Epithelial cell of esophagus (primary cell): Measurements from ENCODE around the gene AP1G2.
"Not testable (repeated sequence)": the region's sequence is repeated elsewhere in the genome, so short reads cannot be mapped to it uniquely, and the experiment has no call there.

Experiments used
- DNase-seq: peaks from one replicate; pipeline ENCODE4 v3.0.0; 2010; ENCODE audit warnings: low read depth
- H3K4me3 ChIP-seq: 2 replicates; pipeline ENCODE4 v1.5.1; 2011; ENCODE audit warnings: mild to moderate bottlenecking, low read length, control low read depth
- TF ChIP-seq, protein P1 (sequence below): IDR thresholded peaks from 2 replicates; pipeline ENCODE4 v1.5.1; 2011; ENCODE audit warnings: low read depth, mild to moderate bottlenecking, low read length, control low read depth, inconsistent platforms; ENCODE audit not compliant: insufficient read depth; ENCODE audit errors: missing control alignments

AP1G2 gene

DNA sequence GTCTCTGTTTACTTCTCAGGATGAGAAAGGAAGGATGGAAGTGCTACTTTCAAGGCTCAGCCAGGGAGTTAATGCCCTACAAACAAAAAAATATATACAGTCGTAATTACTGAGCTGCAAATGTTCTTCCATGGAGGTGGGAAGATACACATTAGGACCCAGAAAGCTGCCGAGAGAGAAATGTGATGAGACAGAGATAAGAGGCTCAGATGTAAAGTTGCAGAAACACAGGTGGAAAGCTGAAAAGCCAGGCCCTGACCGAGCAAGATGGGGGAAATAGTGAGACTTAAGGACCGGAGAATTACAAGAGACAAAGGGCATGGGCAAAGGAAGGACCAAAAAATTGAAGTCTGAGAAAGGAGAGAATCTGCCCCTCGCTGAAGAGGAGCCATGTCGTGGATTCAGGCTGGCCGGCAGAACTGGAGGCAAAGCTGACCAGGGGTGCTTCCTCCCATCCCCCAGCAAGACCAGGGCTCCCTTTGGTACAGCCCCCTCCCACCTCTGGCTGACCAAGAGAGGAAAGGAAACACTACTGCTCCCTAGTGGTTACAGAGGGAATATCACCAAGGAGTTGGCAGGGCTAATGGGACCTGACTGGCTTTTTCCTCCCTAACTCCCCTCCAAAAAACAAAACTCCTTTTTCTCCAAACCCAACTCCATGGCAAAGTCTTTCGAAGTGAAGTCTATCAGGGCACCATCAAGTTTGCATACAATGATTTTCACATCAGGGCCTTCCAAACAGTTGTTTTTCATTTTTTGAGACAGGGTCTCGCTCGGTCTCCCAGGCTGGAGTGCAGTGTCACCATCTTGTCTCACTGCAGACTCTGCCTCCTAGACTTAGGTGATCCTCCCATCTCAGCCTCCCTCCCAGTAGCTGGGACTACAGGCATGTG lies 28.1 kb downstream of the AP1G2 start:
- DNase-seq = peak; percentile 38
- H3K4me3 ChIP-seq = no peak overlapping the region
- TF ChIP-seq, protein P1, sequence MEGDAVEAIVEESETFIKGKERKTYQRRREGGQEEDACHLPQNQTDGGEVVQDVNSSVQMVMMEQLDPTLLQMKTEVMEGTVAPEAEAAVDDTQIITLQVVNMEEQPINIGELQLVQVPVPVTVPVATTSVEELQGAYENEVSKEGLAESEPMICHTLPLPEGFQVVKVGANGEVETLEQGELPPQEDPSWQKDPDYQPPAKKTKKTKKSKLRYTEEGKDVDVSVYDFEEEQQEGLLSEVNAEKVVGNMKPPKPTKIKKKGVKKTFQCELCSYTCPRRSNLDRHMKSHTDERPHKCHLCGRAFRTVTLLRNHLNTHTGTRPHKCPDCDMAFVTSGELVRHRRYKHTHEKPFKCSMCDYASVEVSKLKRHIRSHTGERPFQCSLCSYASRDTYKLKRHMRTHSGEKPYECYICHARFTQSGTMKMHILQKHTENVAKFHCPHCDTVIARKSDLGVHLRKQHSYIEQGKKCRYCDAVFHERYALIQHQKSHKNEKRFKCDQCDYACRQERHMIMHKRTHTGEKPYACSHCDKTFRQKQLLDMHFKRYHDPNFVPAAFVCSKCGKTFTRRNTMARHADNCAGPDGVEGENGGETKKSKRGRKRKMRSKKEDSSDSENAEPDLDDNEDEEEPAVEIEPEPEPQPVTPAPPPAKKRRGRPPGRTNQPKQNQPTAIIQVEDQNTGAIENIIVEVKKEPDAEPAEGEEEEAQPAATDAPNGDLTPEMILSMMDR = peak; percentile 79

DNA sequence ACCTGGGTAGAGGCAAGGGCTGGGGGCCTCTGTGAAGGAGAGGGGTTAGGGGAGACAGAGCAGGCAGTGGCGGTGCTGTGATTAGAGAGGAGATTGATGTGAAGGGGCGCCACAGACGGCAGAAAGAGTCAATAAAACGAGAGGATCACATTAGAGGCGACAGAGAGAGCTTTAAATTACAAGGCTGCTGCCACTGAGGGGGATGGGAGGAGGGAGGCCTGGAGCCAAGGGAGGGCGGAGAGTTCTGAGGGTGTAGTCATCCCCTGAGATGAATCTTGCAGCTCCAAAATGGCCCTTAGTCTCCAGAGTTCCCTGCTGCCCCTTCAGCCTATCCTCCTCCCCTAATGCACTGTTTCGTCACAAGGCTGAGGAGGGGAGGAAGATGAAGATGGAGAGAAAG lies 28.8 kb downstream of the AP1G2 start:
- no peak overlapping the region for H3K4me3 ChIP-seq
- DNase-seq = peak; percentile 23
- TF ChIP-seq, protein P1 = no peak

DNA sequence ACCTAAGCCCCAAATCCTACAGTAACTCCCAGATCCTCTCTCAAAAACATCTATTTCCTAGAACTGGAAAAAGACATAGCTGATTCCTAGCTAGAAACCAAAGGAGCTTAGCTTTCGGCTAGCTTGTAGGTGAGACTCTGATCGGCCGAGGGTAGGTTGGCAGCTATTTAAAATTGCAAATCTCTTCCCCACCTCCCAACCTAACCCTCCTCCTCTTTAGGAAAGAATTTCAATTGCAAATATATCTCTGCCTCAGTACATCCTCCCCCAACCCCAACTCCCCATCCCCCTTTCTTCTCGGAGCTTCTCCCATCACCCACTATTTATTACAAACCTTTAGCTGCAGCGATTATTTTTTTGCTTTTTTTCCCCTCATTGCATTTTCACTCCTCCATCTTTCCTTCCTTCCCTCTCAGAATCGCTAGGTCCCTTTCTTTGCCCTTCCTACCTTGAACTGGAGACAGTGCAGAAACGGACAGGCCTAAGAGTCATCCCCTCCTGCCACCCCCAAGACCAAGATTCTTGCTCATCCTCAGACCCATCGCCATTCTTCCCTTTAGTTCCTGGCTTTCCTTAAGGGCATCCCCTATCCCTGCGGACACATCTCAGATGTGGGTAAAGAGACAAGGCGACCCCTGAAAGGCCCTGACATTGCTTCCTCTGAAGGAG lies 29.4 kb downstream of the AP1G2 start:
- H3K4me3 ChIP-seq = no peak overlapping the region
- DNase-seq = no peak
- TF ChIP-seq, protein P1 = no peak

DNA sequence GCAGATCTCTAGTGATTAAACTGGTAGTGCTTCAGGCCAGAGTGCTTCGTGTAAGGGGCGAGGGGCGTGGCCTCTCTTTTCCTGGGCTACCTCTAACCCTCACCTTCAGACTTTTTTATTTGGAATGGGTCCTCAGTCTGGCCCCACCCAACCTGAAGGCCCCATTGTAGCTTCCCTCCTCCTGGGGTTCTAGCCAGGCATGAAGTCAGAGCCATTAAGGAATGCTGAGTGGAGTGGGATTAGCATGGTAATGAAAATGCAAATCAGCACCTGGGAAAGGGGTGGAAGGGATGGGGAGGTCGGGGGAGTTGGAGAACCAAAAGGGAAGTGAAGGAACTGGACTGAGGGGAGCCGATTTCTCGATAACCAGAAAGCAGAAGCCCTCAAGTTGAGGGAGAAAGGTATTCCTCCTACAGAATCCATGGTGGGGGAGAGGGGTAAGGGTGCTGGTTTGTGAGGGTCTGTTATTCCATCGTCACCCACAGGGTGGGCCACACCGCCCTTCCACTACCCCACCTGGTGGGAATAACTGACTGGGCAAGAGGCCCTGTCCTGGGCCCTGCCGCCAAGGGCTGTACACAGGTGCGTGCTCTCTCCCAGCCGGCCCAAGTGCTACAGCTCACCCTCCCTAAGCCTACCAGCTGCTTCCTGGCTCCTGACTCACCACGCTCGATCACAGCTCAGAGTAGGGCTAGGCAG lies 30.1 kb downstream of the AP1G2 start:
- TF ChIP-seq, protein P1 = no peak
- peak; percentile 58 for DNase-seq

DNA sequence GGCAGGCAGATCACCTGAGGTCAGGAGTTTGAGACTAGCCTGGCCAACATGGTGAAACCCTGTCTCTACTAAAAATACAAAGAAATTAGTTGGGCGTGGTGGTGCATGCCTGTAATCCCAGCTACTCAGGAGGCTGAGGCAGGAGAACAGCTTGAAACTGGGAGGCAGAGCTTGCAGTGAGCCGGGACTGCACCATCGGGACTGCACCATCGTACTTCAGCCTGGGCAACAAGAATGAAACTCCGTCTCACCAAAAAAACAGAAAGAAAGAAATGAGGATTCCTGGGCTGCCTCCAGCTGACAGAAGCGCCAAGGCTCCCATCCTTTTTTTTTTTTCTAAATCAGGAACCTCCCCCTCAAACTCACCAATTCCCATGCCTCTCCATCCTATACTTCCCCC lies 30.7 kb downstream of the AP1G2 start:
- DNase-seq, H3K4me3 ChIP-seq: not testable (repeated sequence)

More for the DNA sequence above, 30.1 kb downstream of the AP1G2 start:
- H3K4me3 ChIP-seq = no peak overlapping the region

DNA sequence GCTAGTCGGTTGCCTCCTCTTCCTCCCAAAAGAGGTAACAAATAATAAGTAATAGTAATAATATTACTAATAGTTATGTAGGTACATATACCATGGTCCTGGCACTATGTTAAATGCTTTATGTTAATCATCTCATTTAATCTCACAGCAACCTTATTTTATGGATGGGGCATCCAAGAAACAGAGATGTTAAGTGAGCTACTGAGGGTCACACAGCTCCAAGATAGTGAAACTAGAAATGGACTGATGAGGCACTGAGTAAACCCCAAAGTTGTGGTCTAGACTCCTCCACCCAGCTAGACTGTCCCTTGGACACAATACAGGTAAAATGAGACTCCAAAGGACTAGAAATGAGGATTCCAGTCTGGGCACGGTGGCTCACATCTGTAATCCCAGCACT lies 31.1 kb downstream of the AP1G2 start:
- no peak overlapping the region for H3K4me3 ChIP-seq
- no peak for DNase-seq
- TF ChIP-seq, protein P1 = no peak

DNA sequence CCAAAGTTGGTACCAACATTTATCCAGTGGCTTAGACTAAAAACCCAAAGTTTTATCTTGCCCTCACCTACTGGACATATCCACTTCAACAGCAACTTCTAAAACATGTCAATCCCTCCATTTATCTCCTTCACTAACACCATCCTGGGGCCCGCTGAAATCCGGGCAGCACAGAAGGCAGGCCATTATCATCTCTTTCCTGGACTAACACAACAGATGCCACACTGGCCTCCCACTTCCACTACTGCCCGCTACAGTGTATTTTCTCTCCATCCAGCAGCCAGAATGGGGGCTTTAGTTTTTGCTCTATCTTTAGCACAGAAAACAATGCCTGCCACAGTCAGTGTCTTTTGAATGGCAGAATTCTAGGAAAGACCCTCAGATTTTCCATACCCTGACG lies 31.6 kb downstream of the AP1G2 start:
- DNase-seq = no peak
- TF ChIP-seq, protein P1 = no peak
- no peak overlapping the region for H3K4me3 ChIP-seq
